ENCODE measurements around the gene FGF16.
"Not testable (repeated sequence)": the region's sequence is repeated elsewhere in the genome, so short reads cannot be mapped to it uniquely, and the experiment has no call there.

FGF16 gene

GRCh38 chrX:77446908-77447652 is at the start of gene FGF16:
Gene FGF16, plus strand, starts transcription at chrX:77447389. Its CDS starts 286 bp downstream, at chrX:77447675.
- peak; percentile 43 for DNase-seq

- no peak for DNase-seq
Observed at GRCh38 chrX:77398330-77398954, 48.7 kb upstream of the FGF16 start.

- DNase-seq = peak; percentile 59
Observed at GRCh38 chrX:77404419-77404818, 42.8 kb upstream of the FGF16 start.

GRCh38 chrX:77407821-77408220 is 39.4 kb upstream of the FGF16 start:
- DNase-seq = not testable (repeated sequence)

GRCh38 chrX:77412631-77413030 is 34.6 kb upstream of the FGF16 start:
- DNase-seq = no peak

GRCh38 chrX:77415161-77415560 is 32.0 kb upstream of the FGF16 start:
- no peak for DNase-seq

GRCh38 chrX:77415882-77416281 is 31.3 kb upstream of the FGF16 start:
- DNase-seq = no peak

- no peak for DNase-seq
Observed at GRCh38 chrX:77422891-77423648, 24.1 kb upstream of the FGF16 start.

- DNase-seq = no peak
Observed at GRCh38 chrX:77426811-77427210, 20.4 kb upstream of the FGF16 start.

GRCh38 chrX:77427611-77428010 is 19.6 kb upstream of the FGF16 start:
- no peak for DNase-seq

- no peak for DNase-seq
Observed at GRCh38 chrX:77428551-77428950, 18.6 kb upstream of the FGF16 start.

GRCh38 chrX:77431227-77431626 is 16.0 kb upstream of the FGF16 start:
- DNase-seq = peak; percentile 36

- DNase-seq = no peak
Observed at GRCh38 chrX:77433001-77433400, 14.2 kb upstream of the FGF16 start.

- no peak for DNase-seq
Observed at GRCh38 chrX:77434962-77435361, 12.2 kb upstream of the FGF16 start.

- no peak for DNase-seq
Observed at GRCh38 chrX:77436271-77436670, 10.9 kb upstream of the FGF16 start.

GRCh38 chrX:77436682-77437081 is 10.5 kb upstream of the FGF16 start:
- DNase-seq = no peak

GRCh38 chrX:77440330-77440729 is 6.9 kb upstream of the FGF16 start:
- DNase-seq = no peak

- no peak for DNase-seq
Observed at GRCh38 chrX:77441033-77441432, 6.2 kb upstream of the FGF16 start.

- DNase-seq = no peak
Observed at GRCh38 chrX:77441479-77441878, 5.7 kb upstream of the FGF16 start.

GRCh38 chrX:77442728-77443127 is 4.5 kb upstream of the FGF16 start:
- no peak for DNase-seq

GRCh38 chrX:77444075-77444474 is 3.1 kb upstream of the FGF16 start:
- DNase-seq = no peak

- DNase-seq = no peak
Observed at GRCh38 chrX:77444545-77444944, 2.6 kb upstream of the FGF16 start.

GRCh38 chrX:77446029-77446585 is 1.1 kb upstream of the FGF16 start:
- no peak for DNase-seq

All from femur (tissue), 1 donor.